Bronchial epithelial cell (primary cell): ENCODE data around the gene KRTAP20-4. TPM values are rescaled to one million over a fixed set of nuclear protein-coding genes. Genes with fewer than 3 reads are reported as not detected.

Experiments
- DNase-seq: peaks from one replicate; pipeline ENCODE4 v3.0.0-alpha.2; 2010; ENCODE audit warnings: low read depth
- FAIRE-seq: peaks from 2 replicates; lab custom pipeline; 2011; peaks lifted over from hg19 to GRCh38; lab: Jason Lieb, UNC
- H3K27me3 ChIP-seq: 2 replicates; pipeline ENCODE4 v1.5.1; 2011; ENCODE audit warnings: low read length; ENCODE audit not compliant: control insufficient read depth, insufficient read depth
- H3K36me3 ChIP-seq: 2 replicates; pipeline ENCODE4 v1.5.1; 2011; ENCODE audit warnings: low read length; ENCODE audit not compliant: control insufficient read depth, insufficient read depth
- H3K4me3 ChIP-seq: 2 replicates; pipeline ENCODE4 v1.5.1; 2011; ENCODE audit warnings: mild to moderate bottlenecking, low read depth, low read length, control low read depth
- CTCF ChIP-seq: IDR thresholded peaks from 2 replicates; pipeline ENCODE4 v1.5.1; 2011; ENCODE audit warnings: mild to moderate bottlenecking, moderate library complexity, low read length, control low read depth, inconsistent platforms; ENCODE audit not compliant: insufficient read depth, severe bottlenecking
- total RNA-seq: library from RNA; depleted of rRNA; stranded (reverse); fragments of >200 nt; gene quantifications from 2 replicates; pipeline ENCODE4 v1.2.1, GENCODE V29; 2014

KRTAP20-4 gene
- total RNA-seq, 1 donor from 2014 or later, result not detected

- H3K4me3 ChIP-seq, result no peak within 1 kb of the TSS
- no peaks in the 10 kb centered on the region for H3K27me3 ChIP-seq
- DNase-seq (no peak), FAIRE-seq (no peak)
- H3K36me3 ChIP-seq, result no peaks in the 10 kb centered on the region
- no peak for TF ChIP-seq CTCF
These were observed 28.3 kb upstream of the KRTAP20-4 start, which contains the start of gene KRTAP6-3 for GRCh38 chr21:30592140-30592539. KRTAP6-3 (plus strand) TSS chr21:30592440; CDS start chr21:30592446, 6 bp downstream.

GRCh38 chr21:30598802-30599201, 21.6 kb upstream of the KRTAP20-4 start, which contains the start of gene KRTAP6-2:
KRTAP6-2 (minus strand) TSS chr21:30598902; CDS start chr21:30598874, 28 bp downstream.
- no peaks in the 10 kb centered on the region for H3K27me3 ChIP-seq
- DNase-seq, result no peak
- H3K36me3 ChIP-seq, result no peaks in the 10 kb centered on the region
- no peak for TF ChIP-seq CTCF
- FAIRE-seq, result no peak
- H3K4me3 ChIP-seq, result no peak within 1 kb of the TSS

GRCh38 chr21:30600787-30601186, 19.6 kb upstream of the KRTAP20-4 start, which contains the start of gene KRTAP22-1:
KRTAP22-1 (plus strand) TSS chr21:30601087.
- no peak for DNase-seq
- Histone ChIP-seq H3K36me3 (no peaks in the 10 kb centered on the region), H3K27me3 (no peaks in the 10 kb centered on the region), H3K4me3 (no peak within 1 kb of the TSS)
- no peak for FAIRE-seq
- TF ChIP-seq CTCF, result no peak

GRCh38 chr21:30605968-30606367, 14.5 kb upstream of the KRTAP20-4 start:
- TF ChIP-seq CTCF, result no peak
- DNase-seq (no peak), FAIRE-seq (no peak)
- Histone ChIP-seq H3K27me3 (no peaks in the 10 kb centered on the region), H3K36me3 (no peaks in the 10 kb centered on the region), H3K4me3 (no peak overlapping the region)

GRCh38 chr21:30612132-30612531, 8.3 kb upstream of the KRTAP20-4 start:
- FAIRE-seq (no peak), DNase-seq (no peak)
- Histone ChIP-seq H3K36me3 (no peaks in the 10 kb centered on the region), H3K4me3 (no peak overlapping the region), H3K27me3 (no peaks in the 10 kb centered on the region)
- no peak for TF ChIP-seq CTCF

- no peaks in the 10 kb centered on the region for H3K36me3 ChIP-seq
- no peak for TF ChIP-seq CTCF
- DNase-seq, result no peak
- no peaks in the 10 kb centered on the region for H3K27me3 ChIP-seq
- H3K4me3 ChIP-seq, result no peak within 1 kb of the TSS
- FAIRE-seq, result no peak
These were observed 6.6 kb upstream of the KRTAP20-4 start, which contains the start of gene KRTAP6-1 for GRCh38 chr21:30613836-30614235. KRTAP6-1 (minus strand) TSS chr21:30613930; CDS start chr21:30613904, 26 bp downstream.
